AG09309 (cell line): ENCODE measurements around the gene HDDC3.

Experiments
- DNase-seq: peaks from one replicate; pipeline ENCODE4 v3.0.0-alpha.2; 2010; ENCODE audit warnings: low read depth
- H3K4me3 ChIP-seq: 2 replicates; pipeline ENCODE4 v1.5.1; 2011; ENCODE audit warnings: mild to moderate bottlenecking, low read depth, low read length, moderate library complexity; ENCODE audit not compliant: control insufficient read depth
- CTCF ChIP-seq: IDR thresholded peaks from 2 replicates; pipeline ENCODE4 v1.5.1; 2011; ENCODE audit warnings: mild to moderate bottlenecking, low read depth, low read length, inconsistent platforms; ENCODE audit not compliant: insufficient read depth, control insufficient read depth; ENCODE audit errors: missing control alignments

Gene HDDC3

DNA sequence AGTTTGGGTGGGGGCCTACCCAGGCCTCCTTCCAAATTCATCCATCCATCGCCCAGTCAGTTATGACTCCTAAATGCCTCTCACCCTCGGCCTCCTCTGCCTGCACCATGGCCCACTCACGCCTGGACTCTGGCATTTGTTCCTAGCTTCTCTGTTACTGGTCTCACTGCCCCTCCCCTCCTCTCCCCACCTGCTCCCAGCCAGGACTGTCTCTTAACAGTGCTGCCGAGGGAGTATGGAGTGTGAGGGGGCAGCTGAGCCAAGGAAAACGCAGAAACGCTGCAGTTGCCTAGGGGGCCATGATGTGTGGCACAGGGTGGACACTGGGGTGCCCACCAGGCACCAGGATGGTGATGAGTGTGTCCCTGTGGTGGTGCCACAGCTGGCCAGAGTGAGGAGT is 25.4 kb upstream of the HDDC3 start:
- DNase-seq, result no peak
- no peak for TF ChIP-seq CTCF
- peak overlapping the region; percentile 56; the same call in 1 of the 2 replicates for H3K4me3 ChIP-seq

DNA sequence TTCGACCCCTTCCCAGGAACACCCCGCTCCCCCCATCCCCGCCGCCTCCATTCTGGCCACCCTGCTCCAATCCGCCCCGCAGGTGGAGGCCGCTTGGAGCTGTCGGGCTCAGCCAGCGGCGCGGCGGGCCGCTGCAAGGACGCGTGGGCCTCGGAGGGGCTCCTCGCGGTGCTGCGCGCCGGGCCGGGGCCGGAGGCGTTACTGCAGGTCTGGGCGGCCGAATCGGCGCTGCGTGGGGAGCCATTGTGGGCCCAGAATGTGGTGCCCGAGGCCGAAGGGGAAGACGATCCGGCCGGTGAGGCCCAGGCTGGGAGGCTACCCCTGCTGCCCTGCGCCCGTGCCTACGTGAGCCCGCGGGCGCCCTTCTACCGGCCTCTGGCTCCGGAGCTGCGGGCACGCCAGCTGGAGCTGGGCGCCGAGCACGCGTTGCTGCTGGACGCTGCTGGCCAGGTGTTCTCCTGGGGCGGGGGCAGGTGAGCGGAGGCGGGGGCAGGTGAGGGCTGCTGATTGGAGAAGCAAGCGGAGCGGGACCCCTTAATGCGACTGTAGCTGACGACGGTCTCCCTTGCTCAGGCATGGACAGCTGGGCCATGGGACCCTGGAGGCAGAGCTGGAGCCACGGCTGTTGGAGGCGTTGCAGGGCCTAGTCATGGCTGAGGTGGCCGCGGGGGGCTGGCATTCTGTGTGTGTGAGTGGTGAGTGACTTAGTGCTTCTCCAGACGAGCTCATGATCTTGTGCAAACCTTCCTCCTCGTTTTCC is 24.9 kb upstream of the HDDC3 start:
- no peak for DNase-seq
- peak overlapping the region; percentile 56 for H3K4me3 ChIP-seq
- no peak for TF ChIP-seq CTCF

GRCh38 chr15:90956274-90957030 is 24.1 kb upstream of the HDDC3 start:
- peak overlapping the region; percentile 56 for H3K4me3 ChIP-seq
- TF ChIP-seq CTCF, result peak; percentile 67
- DNase-seq, result no peak

DNA sequence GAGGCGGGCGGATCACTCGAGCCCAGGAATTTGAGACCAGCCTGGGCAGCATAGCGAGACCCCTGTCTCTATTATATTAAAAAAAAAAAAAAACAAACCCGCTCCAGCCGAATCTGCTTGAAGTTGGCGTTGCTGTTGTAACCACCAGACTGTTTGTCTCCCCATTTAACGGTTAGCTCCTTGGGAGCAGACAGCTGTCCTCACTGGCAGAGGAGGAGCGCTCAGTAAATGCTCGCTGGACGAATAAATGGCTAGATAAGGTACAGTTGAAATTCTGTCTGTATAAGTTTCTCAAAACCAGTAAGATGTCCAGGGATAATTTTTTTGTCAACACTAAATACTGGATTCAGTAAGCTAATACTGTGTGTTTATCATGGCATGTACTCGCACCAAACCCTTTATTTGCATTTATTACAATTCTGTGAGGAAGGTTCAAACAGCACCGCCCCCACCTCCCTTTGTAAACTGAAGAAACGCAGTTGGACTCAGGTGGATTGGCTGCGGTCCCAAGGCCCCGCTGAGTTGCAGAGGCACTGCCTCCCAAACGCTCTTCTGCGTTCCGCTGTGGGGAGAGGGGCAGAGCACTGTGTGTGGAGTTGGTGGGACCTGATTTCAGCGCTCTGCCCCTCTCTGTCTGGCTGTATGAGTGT is 23.4 kb upstream of the HDDC3 start:
- H3K4me3 ChIP-seq, result peak overlapping the region; percentile 84; the same call in 1 of the 2 replicates
- no peak for TF ChIP-seq CTCF
- DNase-seq, result no peak

DNA sequence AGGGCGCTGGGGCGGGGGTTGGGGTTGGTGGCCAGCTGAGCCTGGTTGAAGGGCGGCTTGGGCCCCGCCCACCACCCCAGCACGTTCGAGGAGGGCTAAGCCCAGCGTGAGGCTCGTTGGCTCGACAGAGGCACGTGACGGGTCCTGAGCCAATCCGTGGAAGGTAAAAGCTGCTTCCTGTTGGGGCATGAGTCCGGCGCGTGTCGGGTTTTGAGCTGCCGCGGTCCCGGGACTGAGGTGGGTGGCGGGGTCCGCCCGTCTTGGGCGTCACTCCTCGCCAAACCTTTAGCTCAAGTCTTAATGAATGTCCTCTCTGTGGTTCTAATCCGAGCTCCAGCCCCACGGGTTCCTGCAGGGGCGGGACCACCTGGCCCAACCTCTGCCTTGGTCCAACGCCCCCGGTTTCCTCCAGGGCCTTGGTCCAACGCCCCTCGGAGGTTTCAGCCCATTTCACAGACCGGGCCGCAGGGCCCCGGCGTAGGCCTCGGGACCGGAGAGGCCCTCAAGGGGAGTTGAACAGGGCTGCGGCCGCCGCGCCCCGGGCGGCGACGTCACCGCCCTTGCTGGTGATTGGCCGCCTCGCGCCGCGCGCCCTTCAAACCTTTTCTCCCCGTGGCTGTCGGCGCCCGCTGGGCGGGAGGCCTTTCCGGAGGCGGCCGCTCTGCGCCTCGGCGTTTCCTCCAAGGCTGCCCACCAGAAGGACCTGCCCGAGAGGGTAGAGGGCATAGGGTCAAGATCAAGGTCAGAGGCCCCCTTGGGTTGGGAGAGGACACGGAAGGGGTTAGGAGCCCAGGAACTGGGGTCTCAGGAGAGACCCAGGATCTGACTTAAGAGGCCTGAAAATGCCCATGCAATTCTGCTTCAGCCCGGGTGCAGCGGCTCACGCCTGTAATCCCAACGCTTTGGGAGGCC is 22.6 kb upstream of the HDDC3 start, which contains the start of gene RCCD1:
Gene RCCD1 (plus strand): TSS at position 173 of the 912 bp plus-strand sequence. CDS start 1,851 bp downstream, outside the sequence.
- DNase-seq, result peak; percentile 62
- no peak for TF ChIP-seq CTCF
- H3K4me3 ChIP-seq, result peak within 1 kb of the TSS; percentile 84
